DMS153 (cell line): Measurements from ENCODE around the gene SRCAP.
"Not testable (repeated sequence)": the region's sequence is repeated elsewhere in the genome, so short reads cannot be mapped to it uniquely, and the experiment has no call there.

ENCODE experiments used
- DNase-seq: peaks from one replicate; lab custom pipeline; 2025; lab: John Stamatoyannopoulos, UW

SRCAP gene

GRCh38 chr16:30664616-30665109, 34.3 kb upstream of the SRCAP start:
- no peak for DNase-seq

- DNase-seq: no peak
These were observed 33.7 kb upstream of the SRCAP start for GRCh38 chr16:30665155-30665829.

GRCh38 chr16:30665830-30666190, 33.2 kb upstream of the SRCAP start:
- no peak for DNase-seq

- DNase-seq: no peak
These were observed 32.3 kb upstream of the SRCAP start for GRCh38 chr16:30666681-30667080.

- DNase-seq: no peak
These were observed 31.5 kb upstream of the SRCAP start for GRCh38 chr16:30667361-30667905.

GRCh38 chr16:30668393-30668792, 30.6 kb upstream of the SRCAP start:
- DNase-seq: no peak

- no peak for DNase-seq
These were observed 29.7 kb upstream of the SRCAP start for GRCh38 chr16:30669026-30669902.

GRCh38 chr16:30669903-30670824, 28.8 kb upstream of the SRCAP start:
- no peak for DNase-seq

GRCh38 chr16:30675143-30675542, 23.8 kb upstream of the SRCAP start:
- no peak for DNase-seq

GRCh38 chr16:30677931-30678585, 20.9 kb upstream of the SRCAP start:
- no peak for DNase-seq

- DNase-seq: no peak
These were observed 20.4 kb upstream of the SRCAP start for GRCh38 chr16:30678586-30678970.

- no peak for DNase-seq
These were observed 18.6 kb upstream of the SRCAP start for GRCh38 chr16:30680326-30680725.

GRCh38 chr16:30688701-30689100, 10.3 kb upstream of the SRCAP start:
- no peak for DNase-seq

- no peak for DNase-seq
These were observed 7.1 kb upstream of the SRCAP start for GRCh38 chr16:30691907-30692306.

GRCh38 chr16:30692396-30693064, 6.4 kb upstream of the SRCAP start:
- no peak for DNase-seq

GRCh38 chr16:30694926-30695693, 3.9 kb upstream of the SRCAP start:
- DNase-seq: no peak

GRCh38 chr16:30696646-30697045, 2.3 kb upstream of the SRCAP start:
- DNase-seq: not testable (repeated sequence)

- peak; percentile 34 for DNase-seq
These were observed 1.5 kb upstream of the SRCAP start for GRCh38 chr16:30697264-30698138.
